GM23248 (cell line): ENCODE results near the gene UROC1. TPM values are rescaled to one million over a fixed set of nuclear protein-coding genes. Genes with fewer than 3 reads are reported as not detected.

Experiments
- DNase-seq: peaks from one replicate; pipeline ENCODE4 v3.0.0-alpha.2; 2015
- H2AFZ ChIP-seq: fragments of 200-600 bp; sonication (generic); 2 replicates; pipeline ENCODE4 v1.6.1; 2016; ENCODE audit warnings: antibody characterized with exemption
- H3F3A ChIP-seq: fragments of 200-600 bp; sonication (generic); 2 replicates; pipeline ENCODE4 v1.6.1; 2016; ENCODE audit warnings: mild to moderate bottlenecking, antibody characterized with exemption, mixed run types; ENCODE audit not compliant: insufficient read depth
- H3K27ac ChIP-seq: fragments of 200-600 bp; sonication (generic); 2 replicates; pipeline ENCODE4 v1.5.1; 2016; ENCODE audit warnings: mild to moderate bottlenecking
- H3K27me3 ChIP-seq: fragments of 200-600 bp; sonication (generic); replicated peaks from 2 replicates; pipeline ENCODE4 v1.6.1; 2016; ENCODE audit warnings: mild to moderate bottlenecking; ENCODE audit not compliant: insufficient read depth
- H3K36me3 ChIP-seq: fragments of 200-600 bp; sonication (generic); 2 replicates; pipeline ENCODE4 v1.6.1; 2016; ENCODE audit warnings: low read depth, mild to moderate bottlenecking
- H3K4me1 ChIP-seq: fragments of 200-600 bp; sonication (generic); 2 replicates; pipeline ENCODE4 v1.6.1; 2016; ENCODE audit warnings: mild to moderate bottlenecking; ENCODE audit not compliant: insufficient read depth
- H3K4me2 ChIP-seq: fragments of 200-600 bp; sonication (generic); one replicate; pipeline ENCODE4 v1.6.1; 2016; ENCODE audit warnings: mild to moderate bottlenecking; ENCODE audit not compliant: unreplicated experiment
- H3K4me3 ChIP-seq: fragments of 200-600 bp; sonication (generic); 2 replicates; pipeline ENCODE4 v1.5.1; 2016; ENCODE audit warnings: mild to moderate bottlenecking
- H3K79me2 ChIP-seq: fragments of 200-600 bp; sonication (generic); 2 replicates; pipeline ENCODE4 v1.6.1; 2016; ENCODE audit warnings: mild to moderate bottlenecking; ENCODE audit not compliant: insufficient read depth
- H3K9ac ChIP-seq: fragments of 200-600 bp; sonication (generic); 2 replicates; pipeline ENCODE4 v1.6.1; 2016; ENCODE audit warnings: mild to moderate bottlenecking
- H3K9me2 ChIP-seq: fragments of 200-600 bp; sonication (generic); 2 replicates; pipeline ENCODE4 v1.6.1; 2016; ENCODE audit warnings: mixed run types, mild to moderate bottlenecking, moderate library complexity; ENCODE audit not compliant: insufficient read depth
- H3K9me3 ChIP-seq: fragments of 200-600 bp; sonication (generic); one replicate; pipeline ENCODE4 v1.6.1; 2017; ENCODE audit warnings: low read depth
- H4K20me1 ChIP-seq: fragments of 200-600 bp; sonication (generic); 2 replicates; pipeline ENCODE4 v1.6.0; 2016; ENCODE audit not compliant: insufficient read depth
- EZH2 ChIP-seq: fragments of 200-600 bp; sonication (generic); IDR thresholded peaks from 2 replicates; pipeline ENCODE4 v1.6.1; 2018; ENCODE audit warnings: antibody characterized with exemption, mild to moderate bottlenecking; ENCODE audit not compliant: insufficient read depth, poor library complexity, severe bottlenecking
- EZH2phosphoT487 ChIP-seq: fragments of 200-600 bp; sonication (generic); IDR thresholded peaks from 2 replicates; pipeline ENCODE4 v1.6.1; 2018; ENCODE audit warnings: antibody characterized with exemption, moderate library complexity, mild to moderate bottlenecking, low read depth; ENCODE audit not compliant: insufficient read depth
- WGBS, 2 experiments: methylation state at CpG; one replicate each; pipeline ENCODE4 v1.1.6; 2015 to 2017; ENCODE audit warnings: low lambda C conversion rate in 2 of 2, low coverage in 1 of 2; ENCODE audit errors: missing lambda C conversion rate in 2 of 2; 5-methylcytosine and 5-hydroxymethylcytosine counted together
- in situ Hi-C: fragments of 300-500 bp; cut with MboI; formaldehyde crosslinking; loops from 2 replicates; pipeline ENCODE4 v1.15.0; 2020
- polyA plus RNA-seq: library from polyadenylated mRNA; unstranded; fragments of >200 nt; fragmentation: Nextera tagmentation; extraction: Ambion mirVana; gene quantifications from 2 replicates; pipeline ENCODE4 v1.2.1, GENCODE V29; 2016
- total RNA-seq: library from RNA; depleted of rRNA; stranded (reverse); fragments of >200 nt; shearing (Covaris generic); gene quantifications from 2 replicates; pipeline ENCODE4 v1.2.3, GENCODE V29; 2014

The UROC1 gene
- total and polyA plus RNA-seq, 2 experiments from 2014 or later, result not detected

DNA sequence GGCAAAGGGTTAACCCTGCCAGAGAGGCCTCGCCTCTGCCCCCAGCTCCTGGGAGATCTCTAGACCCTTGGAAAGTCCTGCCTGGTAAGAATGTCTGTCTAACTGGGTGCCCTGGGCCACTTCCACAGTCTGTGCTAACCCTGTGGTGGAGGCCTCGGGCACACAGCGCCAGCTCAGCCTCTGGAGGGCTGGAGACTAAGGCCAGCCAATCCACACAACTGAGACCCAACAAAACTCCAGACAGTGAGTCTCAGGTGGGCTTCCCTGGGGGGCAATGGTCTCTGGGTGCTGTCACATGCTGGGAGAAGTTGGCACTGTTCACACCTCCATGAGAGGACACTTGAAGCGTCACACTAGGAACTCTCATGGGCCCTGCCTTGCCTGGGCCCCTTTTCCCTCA, 61.4 kb downstream of the UROC1 start:
- no peak overlapping the region for H3K4me3 ChIP-seq
- H3K4me1 ChIP-seq, result no peaks in the 10 kb centered on the region
- no peaks in the 10 kb centered on the region for H3F3A ChIP-seq
- no peak overlapping the region for H3K4me2 ChIP-seq
- no peak overlapping the region for H3K27ac ChIP-seq
- H3K79me2 ChIP-seq, result peaks cover 40% of the 10 kb centered on the region
- H4K20me1 ChIP-seq, result no peaks in the 10 kb centered on the region
- peaks cover 28% of the 10 kb centered on the region for H3K36me3 ChIP-seq
- WGBS, 2 experiments, result 74 to 80% methylated on average over 4 of the region's 4 CpGs
- DNase-seq, result no peak
- no peaks in the 10 kb centered on the region for H3K9me2 ChIP-seq
- TF ChIP-seq EZH2, result no peak
- TF ChIP-seq EZH2phosphoT487, result no peak
- H3K9me3 ChIP-seq, result no peaks in the 10 kb centered on the region
- H2AFZ ChIP-seq, result no peak overlapping the region
- H3K9ac ChIP-seq, result no peak overlapping the region
- in situ Hi-C loops, result no loop called here
- no peaks in the 10 kb centered on the region for H3K27me3 ChIP-seq

DNA sequence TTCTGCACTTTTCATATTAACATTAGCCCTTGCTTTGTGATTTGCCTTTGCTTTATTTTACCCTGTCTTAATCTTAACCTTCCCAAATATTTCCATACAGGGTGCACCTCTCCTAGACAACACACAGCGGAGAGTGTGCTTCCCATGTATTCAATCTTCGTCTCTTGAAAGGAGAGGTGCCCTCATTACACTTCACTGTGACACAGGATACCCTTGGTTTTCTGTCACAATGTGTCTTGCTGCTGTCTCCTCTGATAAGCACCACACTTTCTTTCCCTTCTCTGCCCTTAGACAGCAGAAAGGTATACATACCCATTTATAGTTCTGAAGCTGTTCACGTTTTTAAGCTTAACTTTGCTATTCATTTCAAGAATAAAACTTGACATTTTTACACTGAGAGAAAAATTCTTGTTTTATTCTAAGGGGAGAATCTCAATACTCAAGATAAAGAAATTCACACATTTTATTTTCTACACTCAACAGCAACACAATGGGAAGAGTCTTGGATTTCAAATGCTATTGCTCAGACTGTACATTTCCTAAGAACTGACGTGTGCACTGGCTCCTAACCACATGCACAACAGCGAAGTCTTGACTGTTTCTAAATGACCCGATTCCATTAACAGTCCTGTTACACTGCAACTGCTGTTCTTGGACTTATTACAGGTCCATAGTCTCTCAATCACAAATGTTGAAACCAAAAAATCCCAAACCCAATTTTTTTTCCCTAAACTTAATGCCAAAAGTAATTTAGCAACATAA, 63.0 kb downstream of the UROC1 start:
- H3F3A ChIP-seq, result no peaks in the 10 kb centered on the region
- H3K9me3 ChIP-seq, result no peaks in the 10 kb centered on the region
- H3K4me3 ChIP-seq, result no peak overlapping the region
- H3K9me2 ChIP-seq, result no peaks in the 10 kb centered on the region
- H3K36me3 ChIP-seq, result peaks cover 19% of the 10 kb centered on the region; the same call in 1 of the 2 replicates
- no peak overlapping the region for H2AFZ ChIP-seq
- WGBS, 2 experiments, result 81 to 83% methylated on average over 6 of the region's 6 CpGs
- no peak overlapping the region for H3K27ac ChIP-seq
- no peaks in the 10 kb centered on the region for H4K20me1 ChIP-seq
- TF ChIP-seq EZH2 (no peak), EZH2phosphoT487 (no peak)
- in situ Hi-C loops, result no loop called here
- H3K4me2 ChIP-seq, result no peak overlapping the region
- H3K27me3 ChIP-seq, result no peaks in the 10 kb centered on the region
- no peak overlapping the region for H3K9ac ChIP-seq
- no peak for DNase-seq
- no peaks in the 10 kb centered on the region for H3K4me1 ChIP-seq
- H3K79me2 ChIP-seq, result peaks cover 30% of the 10 kb centered on the region

DNA sequence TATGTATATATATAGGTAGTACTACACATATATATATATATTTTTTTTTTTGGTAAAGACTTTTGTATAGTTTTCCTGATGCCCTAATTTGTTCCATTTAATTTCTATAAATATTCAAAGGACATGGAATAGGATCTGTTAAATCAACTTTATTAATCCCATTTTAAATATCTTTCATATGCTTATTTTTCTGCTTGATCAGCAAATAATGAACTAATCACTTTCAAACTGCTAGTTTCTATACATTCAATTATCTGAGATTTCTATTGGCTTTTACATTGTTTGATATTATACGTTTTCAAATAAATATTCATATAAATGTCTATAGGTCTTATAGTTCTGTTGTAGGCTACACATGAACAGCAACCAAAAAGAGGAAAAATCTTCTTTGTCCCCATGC, 63.5 kb downstream of the UROC1 start:
- Histone ChIP-seq H3K27ac (no peak overlapping the region), H3K4me1 (no peaks in the 10 kb centered on the region), H3F3A (no peaks in the 10 kb centered on the region), H3K9me2 (no peaks in the 10 kb centered on the region), H3K27me3 (no peaks in the 10 kb centered on the region), H3K4me2 (no peak overlapping the region), H3K9ac (no peak overlapping the region), H3K36me3 (peaks cover 14% of the 10 kb centered on the region; the same call in 1 of the 2 replicates), H3K4me3 (no peak overlapping the region), H3K9me3 (no peaks in the 10 kb centered on the region), H2AFZ (no peak overlapping the region), H3K79me2 (peaks cover 26% of the 10 kb centered on the region), H4K20me1 (no peaks in the 10 kb centered on the region)
- no peak for TF ChIP-seq EZH2phosphoT487
- TF ChIP-seq EZH2, result no peak
- WGBS, 2 experiments, result 89 to 100% methylated on average over 1 of the region's 1 CpG
- DNase-seq, result no peak
- in situ Hi-C loops, result no loop called here

DNA sequence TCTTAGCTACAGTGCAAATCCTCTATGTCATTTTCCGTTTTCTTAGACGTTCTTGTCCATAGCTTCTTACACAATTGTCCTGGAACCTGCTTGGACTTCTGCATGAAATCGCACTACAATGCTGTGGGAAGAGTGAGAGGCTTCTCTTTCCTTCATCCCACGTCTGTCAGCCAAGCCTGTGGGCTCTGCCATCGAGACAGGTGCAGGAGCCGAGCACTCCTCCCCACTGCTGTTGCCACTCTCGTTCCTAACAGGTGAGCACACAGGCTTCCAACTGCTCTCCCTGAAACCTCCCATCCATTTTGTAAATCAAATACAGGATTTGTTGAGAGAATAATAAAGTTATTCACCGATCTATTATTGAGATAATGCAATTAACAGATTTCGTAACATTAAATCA, 65.4 kb downstream of the UROC1 start:
- H3K27me3 ChIP-seq, result no peaks in the 10 kb centered on the region
- no peak for DNase-seq
- H2AFZ ChIP-seq, result no peak overlapping the region
- no peak for TF ChIP-seq EZH2phosphoT487
- TF ChIP-seq EZH2, result no peak
- no peak overlapping the region for H3K4me3 ChIP-seq
- no peaks in the 10 kb centered on the region for H3F3A ChIP-seq
- no peaks in the 10 kb centered on the region for H3K4me1 ChIP-seq
- H3K79me2 ChIP-seq, result peaks cover 11% of the 10 kb centered on the region; the same call in 1 of the 2 replicates
- no peak overlapping the region for H3K9ac ChIP-seq
- WGBS, 2 experiments, result 82 to 84% methylated on average over 9 of the region's 9 CpGs
- no peaks in the 10 kb centered on the region for H3K9me3 ChIP-seq
- no peaks in the 10 kb centered on the region for H3K9me2 ChIP-seq
- in situ Hi-C loops, result no loop called here
- no peak overlapping the region for H3K4me2 ChIP-seq
- peaks cover 9% of the 10 kb centered on the region; the same call in 1 of the 2 replicates for H3K36me3 ChIP-seq
- H4K20me1 ChIP-seq, result no peaks in the 10 kb centered on the region
- H3K27ac ChIP-seq, result no peak overlapping the region
